Activated CD8-positive, alpha-beta memory T cell treated with anti-CD3 and anti-CD28 coated beads, Interleukin-2, amount 50 U/mL, for 1 hour (primary cell): ENCODE results near the gene ABCA4.
"Not testable (repeated sequence)": the region's sequence is repeated elsewhere in the genome, so short reads cannot be mapped to it uniquely, and the experiment has no call there.

ENCODE experiments used
- DNase-seq: peaks from one replicate; pipeline ENCODE4 v3.0.0-alpha.2; 2020; ENCODE audit errors: extremely low read depth

ABCA4 gene

GRCh38 chr1:93979040-93979717 lies 141.8 kb downstream of the ABCA4 start:
- DNase-seq = no peak

- no peak for DNase-seq
Measured at GRCh38 chr1:93977598-93977945, 143.4 kb downstream of the ABCA4 start.

- no peak for DNase-seq
Measured at GRCh38 chr1:93976711-93977597, 144.0 kb downstream of the ABCA4 start.

DNA sequence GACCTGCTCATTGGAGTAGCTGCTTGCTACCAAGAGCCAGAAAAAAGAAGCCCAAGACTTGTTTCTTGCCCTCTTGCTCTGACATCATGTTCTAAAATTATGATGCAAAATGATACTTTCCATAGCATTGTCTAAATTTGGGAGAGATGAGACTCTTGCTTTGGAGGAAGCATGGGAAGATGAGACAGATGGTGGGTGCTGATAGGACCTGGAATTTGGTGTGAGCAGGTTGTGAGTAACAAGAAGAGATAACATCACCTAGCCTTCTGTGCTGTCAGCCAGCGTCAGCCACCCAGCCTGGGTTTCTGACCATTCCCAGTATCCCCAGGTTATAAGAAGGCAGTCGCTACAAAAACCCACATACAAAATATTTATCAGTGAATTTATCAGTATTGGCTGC lies 144.7 kb downstream of the ABCA4 start:
- no peak for DNase-seq

- no peak for DNase-seq
Measured at GRCh38 chr1:93972341-93972740, 148.6 kb downstream of the ABCA4 start.

- DNase-seq = no peak
Measured at GRCh38 chr1:93969887-93970286, 151.1 kb downstream of the ABCA4 start.

DNA sequence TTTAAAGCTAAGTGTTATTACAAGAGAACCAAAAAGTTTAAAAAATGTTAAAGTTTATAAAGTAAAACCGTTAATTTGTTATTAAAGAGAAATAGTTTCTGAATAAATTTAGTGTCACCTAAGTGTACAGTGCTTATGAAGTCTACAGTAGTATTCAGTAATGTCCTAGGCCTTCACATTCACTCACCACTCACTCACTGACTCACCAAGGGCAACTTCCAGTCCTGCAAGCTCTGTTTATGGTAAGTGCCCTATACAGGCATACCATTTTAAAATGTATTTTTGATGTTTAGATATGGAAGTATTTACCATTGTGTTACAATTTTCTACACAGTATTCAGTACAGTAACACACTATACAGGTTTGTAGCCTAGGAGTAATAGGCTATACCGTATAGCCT lies 151.6 kb downstream of the ABCA4 start:
- DNase-seq = no peak

GRCh38 chr1:93967306-93967705 lies 153.6 kb downstream of the ABCA4 start:
- DNase-seq = no peak

DNA sequence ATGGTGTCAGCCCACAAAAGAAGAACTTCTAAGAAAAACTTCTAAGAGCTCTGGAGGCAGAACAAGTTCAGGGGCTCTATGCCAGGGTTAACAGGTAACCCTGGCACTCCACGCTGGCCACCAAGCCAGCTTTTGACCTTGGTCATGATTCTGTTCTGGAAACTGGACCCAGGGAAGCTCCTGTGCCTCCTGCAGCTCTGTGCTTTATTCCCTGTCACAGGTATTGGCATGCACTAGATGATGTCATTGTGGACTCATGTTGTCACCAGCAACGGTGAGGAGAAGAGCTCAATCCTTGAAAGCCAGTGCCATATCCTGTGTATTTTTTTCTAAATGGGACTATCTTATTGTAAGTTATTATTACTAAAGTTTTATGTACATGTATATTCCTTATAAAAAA lies 155.1 kb downstream of the ABCA4 start:
- no peak for DNase-seq

DNA sequence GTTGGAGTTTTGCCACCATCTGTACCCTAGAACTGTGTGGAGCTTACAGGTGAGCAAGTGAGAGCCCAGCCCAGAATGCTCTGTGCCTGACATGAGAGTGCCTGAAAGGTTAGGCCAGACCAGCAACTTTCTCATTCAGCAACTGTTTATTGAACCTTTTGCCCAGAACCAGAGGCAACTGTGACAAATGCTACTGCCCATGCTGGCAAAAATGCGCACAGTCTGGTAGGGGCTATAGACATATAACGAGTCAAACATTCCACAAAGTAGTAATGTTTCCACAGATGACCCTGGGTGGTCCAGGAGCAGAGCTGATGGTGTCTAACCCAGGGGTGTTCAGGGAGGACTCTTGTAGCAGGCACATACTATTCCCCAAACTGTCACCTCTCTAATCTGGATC lies 155.7 kb downstream of the ABCA4 start:
- DNase-seq = no peak

GRCh38 chr1:93964777-93965200 lies 156.2 kb downstream of the ABCA4 start:
- DNase-seq = no peak

DNA sequence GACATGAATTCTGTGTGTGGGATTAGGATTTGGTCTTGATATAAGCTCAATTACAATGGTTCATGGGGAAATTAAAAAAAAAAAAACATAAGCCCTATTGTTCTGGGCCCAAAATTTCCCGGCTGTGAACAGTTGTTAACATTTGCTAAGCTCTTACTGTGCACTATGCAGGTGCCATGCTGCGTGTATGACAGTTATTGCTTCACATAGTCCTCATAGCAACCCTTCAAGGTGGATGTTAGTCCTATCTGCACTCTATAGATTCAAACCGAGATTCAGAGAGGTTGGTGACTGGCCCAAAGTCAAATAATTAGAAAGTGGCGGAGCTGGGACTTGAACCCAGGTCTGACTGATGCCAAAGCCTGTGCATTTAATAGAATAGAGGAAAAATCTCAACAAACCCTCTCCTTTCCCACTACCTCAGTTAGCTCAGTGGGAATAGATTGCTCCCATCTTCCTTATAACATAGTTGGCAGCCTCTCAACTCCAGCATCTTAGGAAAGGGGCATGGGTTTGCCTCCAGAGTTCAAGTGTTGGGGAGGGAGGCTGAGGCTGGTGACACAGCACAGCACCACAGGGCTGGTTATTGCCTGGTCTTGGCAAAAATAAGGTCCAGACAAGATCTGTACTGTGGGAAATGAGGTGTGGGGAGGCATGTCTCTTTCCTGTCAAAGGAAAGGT lies 156.7 kb downstream of the ABCA4 start:
- no peak for DNase-seq

DNA sequence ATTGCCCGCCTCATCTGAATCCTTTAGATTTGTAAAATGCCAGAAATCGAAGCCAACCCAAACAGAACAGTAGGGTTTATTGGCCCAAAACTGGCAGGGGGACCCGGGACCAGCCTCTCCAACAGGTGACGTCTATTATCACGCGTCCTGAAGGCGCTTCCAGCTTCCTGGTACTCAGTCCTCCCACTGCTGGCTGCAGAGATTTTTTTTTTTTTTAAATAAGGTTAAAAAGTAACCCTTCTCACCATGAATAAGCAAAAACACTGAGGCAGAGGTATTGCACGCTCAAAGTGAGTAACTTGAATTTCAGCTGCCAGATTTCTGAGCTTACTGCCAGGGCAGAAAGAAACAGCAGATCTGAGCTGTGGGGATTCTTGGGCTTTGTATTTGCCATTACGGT lies 157.4 kb downstream of the ABCA4 start:
- DNase-seq = no peak

DNA sequence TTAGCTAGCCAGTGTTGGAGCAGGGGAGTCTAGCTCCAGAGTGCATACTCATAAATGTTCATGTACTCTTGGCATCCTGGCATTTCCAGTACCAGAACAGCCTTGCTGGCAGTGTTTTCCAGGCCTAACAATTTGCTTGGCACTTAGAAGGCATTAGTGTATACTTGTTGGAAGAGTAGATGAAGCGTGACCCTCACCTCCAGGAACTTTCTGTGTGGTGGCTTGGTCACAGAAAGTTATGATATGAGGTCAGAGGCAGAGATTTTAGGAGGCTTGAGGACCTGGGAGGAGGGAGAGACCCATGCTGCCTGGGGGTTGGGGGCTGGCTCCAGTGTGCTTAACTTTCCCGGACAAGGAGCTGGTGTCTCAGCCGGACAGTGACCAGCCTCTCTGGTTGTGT lies 159.0 kb downstream of the ABCA4 start:
- no peak for DNase-seq

DNA sequence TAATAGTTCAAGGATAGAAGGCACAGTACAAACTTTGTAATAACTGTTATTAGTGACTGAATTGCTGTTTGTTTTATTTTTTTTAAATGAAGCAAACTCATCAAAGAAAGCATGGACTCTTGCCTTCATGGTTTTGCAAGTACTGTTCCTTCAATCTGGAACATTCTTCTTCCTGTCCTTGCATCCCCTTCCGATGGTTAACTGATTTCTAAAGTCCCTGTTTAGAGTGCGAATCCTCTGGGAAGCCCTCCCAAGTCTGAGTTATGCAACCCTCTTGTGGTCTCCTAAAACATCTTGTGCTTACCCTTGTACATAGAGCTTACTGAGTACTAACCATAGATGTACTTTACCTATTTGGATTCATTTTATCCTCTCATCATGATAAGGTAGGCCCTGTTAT lies 159.5 kb downstream of the ABCA4 start:
- no peak for DNase-seq

GRCh38 chr1:93960641-93961147 lies 160.3 kb downstream of the ABCA4 start:
- no peak for DNase-seq

- no peak for DNase-seq
Measured at GRCh38 chr1:93959413-93959812, 161.5 kb downstream of the ABCA4 start.

- no peak for DNase-seq
Measured at GRCh38 chr1:93958726-93959100, 162.2 kb downstream of the ABCA4 start.

GRCh38 chr1:93958032-93958725 lies 162.8 kb downstream of the ABCA4 start:
- no peak for DNase-seq

- DNase-seq = no peak
Measured at GRCh38 chr1:93955765-93956164, 165.2 kb downstream of the ABCA4 start.

DNA sequence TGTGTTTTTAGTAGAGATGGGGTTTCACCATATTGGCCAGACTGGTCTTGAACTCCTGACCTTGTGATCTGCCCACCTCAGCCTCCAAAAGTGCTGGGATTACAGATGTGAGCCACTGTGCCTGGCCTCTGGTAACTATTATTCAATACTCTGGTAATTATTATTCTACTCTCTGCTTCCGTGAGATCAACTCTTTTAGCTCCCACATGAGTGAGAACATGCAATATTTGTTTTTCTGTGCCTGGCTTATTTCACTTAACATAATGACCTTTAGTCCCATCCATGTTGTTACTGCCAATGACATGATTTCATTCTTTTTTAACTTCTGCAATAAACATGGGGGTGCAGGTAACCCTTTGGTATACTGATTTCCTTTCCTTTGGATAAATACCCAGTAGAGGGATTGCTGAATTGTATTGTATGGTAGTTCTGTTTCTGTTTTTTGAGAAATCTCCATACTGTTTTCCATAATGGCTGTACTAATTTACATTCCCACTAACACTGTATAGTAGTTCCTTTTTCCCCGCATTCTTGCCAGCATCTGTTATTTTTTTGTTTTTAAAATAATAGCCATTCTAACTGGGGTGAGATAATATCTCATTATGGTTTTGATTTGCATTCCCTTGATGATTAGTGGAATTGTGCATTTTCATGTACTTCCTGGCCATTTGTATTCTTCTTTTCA lies 173.8 kb downstream of the ABCA4 start:
- DNase-seq = not testable (repeated sequence)
